ENCODE data around the gene ANKRD24. TPM values are rescaled to one million over a fixed set of nuclear protein-coding genes. Genes with fewer than 3 reads are reported as not detected.
A peak's percentile ranks its signal among the peaks of the same experiment; 100 is the strongest.
"Not testable (repeated sequence)": the region's sequence is repeated elsewhere in the genome, so short reads cannot be mapped to it uniquely, and the experiment has no call there.

The ANKRD24 gene
- total RNA-seq, 2 donors from 2014 or later = 2.8 to 4.1 TPM

DNA sequence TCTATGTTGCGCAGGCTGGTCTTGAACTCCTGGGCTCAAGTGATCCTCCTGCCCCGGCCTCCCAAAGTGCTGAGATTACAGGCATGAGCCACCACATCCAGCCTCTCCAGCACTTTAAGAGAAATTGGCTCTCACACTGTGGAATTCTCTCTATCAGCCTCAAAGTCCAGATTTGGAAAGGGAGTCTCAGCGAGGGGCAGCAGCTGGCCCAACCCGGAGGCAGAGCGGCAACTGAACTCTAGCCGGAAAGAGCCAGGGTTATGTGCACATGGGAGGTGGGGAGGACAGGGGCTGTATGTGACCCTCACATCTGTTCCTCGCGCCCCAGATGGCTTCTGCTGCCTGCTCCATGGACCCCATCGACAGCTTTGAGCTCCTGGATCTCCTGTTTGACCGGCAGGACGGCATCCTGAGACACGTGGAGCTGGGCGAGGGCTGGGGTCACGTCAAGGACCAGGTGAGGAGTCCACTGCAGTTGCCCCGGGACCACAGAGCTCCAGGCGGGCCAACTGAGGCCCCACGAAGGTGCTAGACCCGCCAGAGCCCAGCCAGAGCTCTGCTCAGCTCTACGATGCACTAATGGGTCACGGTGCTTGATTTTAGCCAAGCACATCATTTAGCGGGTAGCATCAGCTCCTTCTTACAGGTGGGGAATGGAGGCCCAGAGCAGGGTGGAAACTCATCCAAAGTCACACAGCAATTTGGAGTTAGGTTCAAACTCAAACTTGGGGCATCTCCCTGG lies 27.7 kb upstream of the ANKRD24 start:
- H3K27ac Mint-ChIP-seq = no peak overlapping the region
- H3K27me3 Mint-ChIP-seq (ENCODE audit: low read depth) = no peaks in the 10 kb centered on the region
- H3K4me3 Mint-ChIP-seq = no peak overlapping the region
- H3K36me3 Mint-ChIP-seq (ENCODE audit: insufficient read depth in 2 of 2) = no peaks in the 10 kb centered on the region
- no peaks in the 10 kb centered on the region for H3K9me3 Mint-ChIP-seq
- DNase-seq (no peak), ATAC-seq (replicated peaks in 1 of 2) (no peak)
- peaks cover 14% of the 10 kb centered on the region for H3K4me1 Mint-ChIP-seq (ENCODE audit: low read depth)

- H3K9me3 Mint-ChIP-seq = no peaks in the 10 kb centered on the region
- ATAC-seq (replicated peaks in 1 of 2) = no peak
- H3K4me3 Mint-ChIP-seq = no peak overlapping the region
- no peaks in the 10 kb centered on the region for H3K27me3 Mint-ChIP-seq (ENCODE audit: low read depth)
- H3K4me1 Mint-ChIP-seq (ENCODE audit: low read depth) = peaks cover 14% of the 10 kb centered on the region
- H3K36me3 Mint-ChIP-seq (ENCODE audit: insufficient read depth in 2 of 2) = no peaks in the 10 kb centered on the region
- no peak overlapping the region for H3K27ac Mint-ChIP-seq
- DNase-seq = no peak
Observed at GRCh38 chr19:4157164-4157563, 25.3 kb upstream of the ANKRD24 start.

DNA sequence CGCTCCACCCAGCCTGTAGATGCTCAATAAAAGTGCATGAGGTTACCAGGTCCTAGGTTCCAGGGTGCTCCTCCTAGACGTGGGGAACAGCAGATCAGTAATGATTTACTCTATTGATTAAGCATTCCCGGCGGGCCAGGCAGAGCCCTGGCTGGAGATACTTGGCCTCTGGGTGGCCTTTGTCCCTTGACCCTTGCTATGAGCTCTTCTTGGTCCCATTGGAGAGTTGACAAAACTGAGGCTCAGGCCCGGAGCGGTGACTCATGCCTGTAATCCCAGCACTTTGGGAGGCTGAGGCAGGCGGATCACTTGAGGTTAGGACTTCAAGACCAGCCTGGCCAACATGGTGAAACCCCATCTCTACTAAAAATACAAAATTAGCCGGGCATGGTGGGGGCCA lies 24.5 kb upstream of the ANKRD24 start:
- H3K27ac Mint-ChIP-seq; H3K4me1 Mint-ChIP-seq (ENCODE audit: low read depth); H3K27me3 Mint-ChIP-seq (ENCODE audit: low read depth): not testable (repeated sequence)

DNA sequence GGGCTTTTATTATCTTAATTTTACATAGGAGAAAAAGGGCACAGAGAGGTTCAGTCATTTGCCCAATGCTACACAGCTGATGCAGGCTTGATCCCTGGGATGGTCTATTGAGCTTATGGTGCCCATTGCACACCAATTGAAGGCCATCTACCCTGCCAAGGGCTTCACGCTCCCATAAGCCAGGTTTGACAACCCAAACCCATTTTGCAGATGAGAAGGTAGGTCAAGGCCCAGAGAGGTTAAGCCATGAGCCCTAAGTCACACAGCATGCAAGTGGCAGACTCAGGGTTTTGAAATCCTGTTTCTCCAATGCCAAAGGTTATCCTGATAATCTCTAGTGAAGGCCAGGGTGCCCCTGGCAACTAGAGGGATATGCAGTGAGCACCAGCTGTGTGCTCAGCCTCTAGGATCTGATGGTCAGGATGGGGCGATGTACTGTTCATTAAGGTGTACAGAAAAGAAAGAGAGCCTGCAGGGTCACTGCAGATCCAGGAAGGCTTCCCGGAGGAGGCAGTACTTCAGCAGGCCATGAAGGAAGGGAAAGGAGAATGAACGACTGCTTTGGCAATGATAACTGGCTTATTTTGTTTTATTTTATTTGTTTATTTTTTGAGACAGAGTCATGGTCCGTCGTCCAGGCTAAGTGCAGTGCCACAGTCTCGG lies 20.9 kb upstream of the ANKRD24 start:
- no peak overlapping the region for H3K4me3 Mint-ChIP-seq
- H3K27ac Mint-ChIP-seq = no peak overlapping the region
- DNase-seq (no peak), ATAC-seq (replicated peaks in 1 of 2) (no peak)
- no peaks in the 10 kb centered on the region for H3K4me1 Mint-ChIP-seq (ENCODE audit: low read depth)
- H3K27me3 Mint-ChIP-seq (ENCODE audit: low read depth) = peaks cover 9% of the 10 kb centered on the region
- no peaks in the 10 kb centered on the region for H3K9me3 Mint-ChIP-seq
- no peaks in the 10 kb centered on the region for H3K36me3 Mint-ChIP-seq (ENCODE audit: insufficient read depth in 2 of 2)

More for the DNA sequence above, 24.5 kb upstream of the ANKRD24 start:
- not testable (repeated sequence) for H3K4me3 Mint-ChIP-seq; H3K9me3 Mint-ChIP-seq; DNase-seq; H3K36me3 Mint-ChIP-seq (ENCODE audit: insufficient read depth in 2 of 2); ATAC-seq (replicated peaks in 1 of 2)

GRCh38 chr19:4164262-4164661 lies 18.2 kb upstream of the ANKRD24 start:
- ATAC-seq (replicated peaks in 1 of 2) (no peak), DNase-seq (no peak)
- H3K27me3 Mint-ChIP-seq (ENCODE audit: low read depth) = peaks cover 9% of the 10 kb centered on the region
- H3K4me3 Mint-ChIP-seq = no peak overlapping the region
- no peaks in the 10 kb centered on the region for H3K4me1 Mint-ChIP-seq (ENCODE audit: low read depth)
- no peaks in the 10 kb centered on the region for H3K36me3 Mint-ChIP-seq (ENCODE audit: insufficient read depth in 2 of 2)
- no peak overlapping the region for H3K27ac Mint-ChIP-seq
- H3K9me3 Mint-ChIP-seq = no peaks in the 10 kb centered on the region

DNA sequence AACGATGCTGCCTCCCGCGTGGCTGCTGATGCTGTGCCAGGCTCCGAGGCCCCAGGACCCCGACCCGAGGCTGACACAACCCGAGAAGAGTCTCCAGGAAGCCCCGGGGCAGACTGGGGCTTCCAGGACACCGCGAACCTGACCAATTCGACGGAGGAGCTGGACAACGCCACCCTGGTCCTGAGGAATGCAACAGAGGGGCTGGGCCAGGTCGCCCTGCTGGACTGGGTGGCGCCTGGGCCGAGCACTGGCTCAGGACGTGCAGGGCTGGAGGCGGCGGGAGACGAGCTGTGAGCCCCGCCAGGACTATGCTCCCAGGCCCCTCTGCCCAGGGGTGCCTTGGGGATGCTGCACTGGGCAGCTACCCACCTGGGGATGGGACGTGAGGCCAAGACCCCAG lies 10.8 kb upstream of the ANKRD24 start:
- H3K4me1 Mint-ChIP-seq (ENCODE audit: low read depth) = peaks cover 9% of the 10 kb centered on the region
- ATAC-seq (replicated peaks in 1 of 2) (no peak), DNase-seq (no peak)
- peaks cover 18% of the 10 kb centered on the region for H3K27me3 Mint-ChIP-seq (ENCODE audit: low read depth)
- no peak overlapping the region for H3K27ac Mint-ChIP-seq
- no peak overlapping the region for H3K4me3 Mint-ChIP-seq
- no peaks in the 10 kb centered on the region for H3K36me3 Mint-ChIP-seq (ENCODE audit: insufficient read depth in 2 of 2)
- no peaks in the 10 kb centered on the region for H3K9me3 Mint-ChIP-seq

DNA sequence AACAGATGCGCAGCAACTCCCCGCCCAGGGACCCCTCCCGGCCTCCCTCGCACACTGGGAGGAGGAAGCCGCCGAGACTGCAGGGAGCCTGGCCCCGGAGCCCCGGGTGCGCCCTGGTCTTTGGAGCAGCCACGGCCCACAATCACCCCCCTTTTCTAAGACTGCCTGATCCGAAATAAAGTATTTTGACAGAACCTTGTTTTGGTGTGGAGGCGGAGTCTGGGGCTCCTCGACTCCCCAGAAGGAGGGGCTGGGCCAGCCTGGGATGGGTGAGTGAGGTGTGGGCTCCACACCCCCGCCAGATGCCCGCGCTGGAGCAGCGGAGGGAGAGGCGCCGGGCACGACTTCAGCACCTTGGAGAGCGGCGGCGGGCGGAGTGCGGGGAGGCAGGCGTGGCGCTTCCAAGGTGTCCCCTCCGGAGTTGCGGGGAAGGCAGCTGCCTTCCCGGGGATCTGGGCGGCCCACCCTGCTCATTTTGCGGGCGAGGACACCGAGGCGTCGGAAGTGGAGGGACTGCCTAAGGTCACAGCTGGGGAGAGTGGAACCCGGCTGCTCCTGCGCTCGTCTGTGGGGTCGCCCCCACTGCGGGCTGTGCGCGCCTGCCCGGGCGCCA lies 9.5 kb upstream of the ANKRD24 start:
- ATAC-seq (replicated peaks in 1 of 2) (peak; percentile 74 to 77), DNase-seq (peak; percentile 75 to 78)
- H3K36me3 Mint-ChIP-seq (ENCODE audit: insufficient read depth in 2 of 2) = no peaks in the 10 kb centered on the region
- no peak overlapping the region for H3K27ac Mint-ChIP-seq
- H3K9me3 Mint-ChIP-seq = no peaks in the 10 kb centered on the region
- H3K27me3 Mint-ChIP-seq (ENCODE audit: low read depth) = peaks cover 18% of the 10 kb centered on the region
- peaks cover 9% of the 10 kb centered on the region for H3K4me1 Mint-ChIP-seq (ENCODE audit: low read depth)
- no peak overlapping the region for H3K4me3 Mint-ChIP-seq

- Mint-ChIP-seq H3K4me3 (no peak overlapping the region), H3K36me3 (ENCODE audit: insufficient read depth in 2 of 2) (no peaks in the 10 kb centered on the region), H3K9me3 (no peaks in the 10 kb centered on the region), H3K4me1 (ENCODE audit: low read depth) (peaks cover 9% of the 10 kb centered on the region), H3K27ac (no peak overlapping the region), H3K27me3 (ENCODE audit: low read depth) (peaks cover 18% of the 10 kb centered on the region)
- DNase-seq = no peak
- ATAC-seq (replicated peaks in 1 of 2) = no peak
Observed at GRCh38 chr19:4173479-4174212, 8.8 kb upstream of the ANKRD24 start.

- peaks cover 2 to 3% of the 10 kb centered on the region in 2 donors for H3K36me3 Mint-ChIP-seq (ENCODE audit: insufficient read depth in 2 of 2)
- H3K4me3 Mint-ChIP-seq = no peak overlapping the region
- no peak overlapping the region for H3K27ac Mint-ChIP-seq
- ATAC-seq (replicated peaks in 1 of 2) = no peak
- H3K4me1 Mint-ChIP-seq (ENCODE audit: low read depth) = peaks cover 12% of the 10 kb centered on the region
- H3K9me3 Mint-ChIP-seq = no peaks in the 10 kb centered on the region
- no peak for DNase-seq
- H3K27me3 Mint-ChIP-seq (ENCODE audit: low read depth) = peaks cover 18% of the 10 kb centered on the region
Observed at GRCh38 chr19:4174213-4174894, 8.1 kb upstream of the ANKRD24 start.

GRCh38 chr19:4174895-4175668 lies 7.4 kb upstream of the ANKRD24 start:
- ATAC-seq (replicated peaks in 1 of 2) (no peak), DNase-seq (no peak)
- peaks cover 18% of the 10 kb centered on the region for H3K27me3 Mint-ChIP-seq (ENCODE audit: low read depth)
- peaks cover 17% of the 10 kb centered on the region for H3K4me1 Mint-ChIP-seq (ENCODE audit: low read depth)
- no peak overlapping the region for H3K27ac Mint-ChIP-seq
- no peaks in the 10 kb centered on the region for H3K9me3 Mint-ChIP-seq
- H3K36me3 Mint-ChIP-seq (ENCODE audit: insufficient read depth in 2 of 2) = peaks cover 5 to 6% of the 10 kb centered on the region in 2 donors
- no peak overlapping the region for H3K4me3 Mint-ChIP-seq

DNA sequence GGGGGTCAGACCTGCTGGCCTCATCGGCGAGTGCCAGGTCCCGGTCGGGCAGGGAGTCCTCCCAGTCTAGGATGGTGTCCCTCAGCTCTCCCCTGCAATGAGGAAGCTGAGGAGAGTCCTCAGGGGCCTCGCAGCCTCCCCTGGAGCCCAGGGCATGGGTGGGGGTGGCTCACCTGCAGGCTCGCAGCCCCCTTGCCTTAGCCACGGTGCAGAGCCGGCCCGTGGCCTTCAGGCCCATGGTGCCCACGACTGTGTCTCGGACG lies 6.9 kb upstream of the ANKRD24 start:
- H3K9me3 Mint-ChIP-seq = no peaks in the 10 kb centered on the region
- H3K4me1 Mint-ChIP-seq (ENCODE audit: low read depth) = peaks cover 22% of the 10 kb centered on the region
- DNase-seq = no peak
- no peak overlapping the region for H3K27ac Mint-ChIP-seq
- peaks cover 18% of the 10 kb centered on the region for H3K27me3 Mint-ChIP-seq (ENCODE audit: low read depth)
- H3K4me3 Mint-ChIP-seq = no peak overlapping the region
- H3K36me3 Mint-ChIP-seq (ENCODE audit: insufficient read depth in 2 of 2) = peaks cover 5 to 6% of the 10 kb centered on the region in 2 donors
- ATAC-seq (replicated peaks in 1 of 2) = no peak

DNA sequence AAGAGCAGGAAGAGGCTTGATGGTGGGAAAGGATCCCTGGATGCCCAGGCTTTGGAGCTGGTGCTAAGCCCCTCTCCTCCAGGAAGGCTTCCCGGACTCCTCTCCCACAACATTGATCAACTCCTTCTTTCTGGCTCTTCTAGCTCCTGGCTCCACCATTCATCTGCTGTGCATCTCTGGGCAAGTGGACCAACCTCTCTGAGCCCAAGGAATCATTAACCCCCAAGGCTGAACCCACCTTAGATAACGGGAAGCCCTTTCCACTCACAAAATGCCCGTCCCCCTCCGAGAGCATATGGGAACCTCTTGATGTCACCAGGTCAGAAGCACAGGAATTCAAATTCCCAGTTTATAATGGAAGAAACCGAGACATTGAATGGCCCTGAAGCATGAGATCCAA lies 5.3 kb upstream of the ANKRD24 start:
- no peak overlapping the region for H3K27ac Mint-ChIP-seq
- H3K4me3 Mint-ChIP-seq = no peak overlapping the region
- no peak for ATAC-seq (replicated peaks in 1 of 2)
- H3K36me3 Mint-ChIP-seq (ENCODE audit: insufficient read depth in 2 of 2) = peaks cover 5 to 6% of the 10 kb centered on the region in 2 donors
- DNase-seq = no peak
- no peaks in the 10 kb centered on the region for H3K9me3 Mint-ChIP-seq
- peaks cover 35% of the 10 kb centered on the region for H3K4me1 Mint-ChIP-seq (ENCODE audit: low read depth)
- H3K27me3 Mint-ChIP-seq (ENCODE audit: low read depth) = peaks cover 10% of the 10 kb centered on the region

Measured in activated T-cell treated with anti-CD3 and anti-CD28 coated beads, Interleukin-2, amount 50 U/mL, for 72 hours (primary cell).